ENCODE results near the gene TMEM141.

GRCh38 chr9:136835932-136836904, 45.1 kb downstream of the TMEM141 start:
- TF ChIP-seq CTCF (IDR thresholded peaks at IDR 0.05; ENCODE audit: poor library complexity, severe bottlenecking) (no peak), EP300 (conservative IDR thresholded peaks at IDR 0.05; ENCODE audit: poor library complexity, severe bottlenecking) (no peak), SMC3 (conservative IDR thresholded peaks at IDR 0.05; ENCODE audit: poor library complexity) (no peak), RAD21 (conservative IDR thresholded peaks at IDR 0.05) (no peak), EZH2 (IDR thresholded peaks at IDR 0.05; ENCODE audit: borderline replicate concordance, insufficient read depth, low read length, poor library complexity, severe bottlenecking) (no peak), POLR2AphosphoS5 (IDR thresholded peaks at IDR 0.05) (no peak)
